Measurements from ENCODE around the gene MEIS1. TPM values are rescaled to one million over a fixed set of nuclear protein-coding genes. Genes with fewer than 3 reads are reported as not detected.

MEIS1 gene
- total RNA-seq, 1 donor from 2014 or later: 61.8 TPM

DNA sequence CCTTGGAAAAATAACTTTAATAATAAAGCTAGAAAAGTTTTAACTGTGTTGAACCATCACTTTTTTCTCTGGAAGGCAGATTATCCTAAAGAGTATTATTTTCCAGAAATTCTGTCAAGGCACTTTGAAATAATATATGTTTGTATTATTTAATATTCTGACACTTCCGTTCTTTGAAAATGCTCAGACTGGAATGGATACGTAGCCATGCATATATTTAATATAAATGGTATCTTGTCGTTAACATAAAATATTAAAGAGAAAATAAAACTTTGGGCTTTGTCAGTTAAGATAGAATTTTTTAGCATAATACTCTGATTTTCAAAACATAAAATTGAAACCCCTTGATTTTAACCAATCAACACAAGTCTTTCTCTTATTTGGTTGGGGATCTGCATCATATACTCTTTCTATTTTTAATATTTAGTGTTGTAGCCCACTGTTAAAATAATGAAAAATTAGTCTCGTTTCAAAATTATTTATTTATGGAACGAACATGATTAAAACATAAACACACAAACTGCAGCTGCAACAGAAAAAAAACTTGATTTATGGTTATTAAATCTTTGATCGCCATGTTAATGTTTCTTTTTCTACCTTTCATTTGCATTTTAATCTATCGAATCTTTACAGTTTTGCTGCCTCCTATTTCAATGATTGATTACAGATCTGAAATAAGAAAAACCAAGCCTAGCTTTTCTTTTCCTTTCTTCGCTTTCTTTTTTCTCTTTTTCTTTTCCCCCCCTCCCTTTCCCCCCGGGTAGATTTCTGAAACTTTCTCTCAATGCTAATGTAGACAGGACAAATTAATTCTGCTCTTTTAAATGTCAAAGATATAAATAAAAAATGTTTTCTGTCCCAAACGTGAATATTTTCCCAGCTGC lies 145.5 kb downstream of the MEIS1 start:
- DNase-seq (ENCODE audit: low spot score): no peak

DNA sequence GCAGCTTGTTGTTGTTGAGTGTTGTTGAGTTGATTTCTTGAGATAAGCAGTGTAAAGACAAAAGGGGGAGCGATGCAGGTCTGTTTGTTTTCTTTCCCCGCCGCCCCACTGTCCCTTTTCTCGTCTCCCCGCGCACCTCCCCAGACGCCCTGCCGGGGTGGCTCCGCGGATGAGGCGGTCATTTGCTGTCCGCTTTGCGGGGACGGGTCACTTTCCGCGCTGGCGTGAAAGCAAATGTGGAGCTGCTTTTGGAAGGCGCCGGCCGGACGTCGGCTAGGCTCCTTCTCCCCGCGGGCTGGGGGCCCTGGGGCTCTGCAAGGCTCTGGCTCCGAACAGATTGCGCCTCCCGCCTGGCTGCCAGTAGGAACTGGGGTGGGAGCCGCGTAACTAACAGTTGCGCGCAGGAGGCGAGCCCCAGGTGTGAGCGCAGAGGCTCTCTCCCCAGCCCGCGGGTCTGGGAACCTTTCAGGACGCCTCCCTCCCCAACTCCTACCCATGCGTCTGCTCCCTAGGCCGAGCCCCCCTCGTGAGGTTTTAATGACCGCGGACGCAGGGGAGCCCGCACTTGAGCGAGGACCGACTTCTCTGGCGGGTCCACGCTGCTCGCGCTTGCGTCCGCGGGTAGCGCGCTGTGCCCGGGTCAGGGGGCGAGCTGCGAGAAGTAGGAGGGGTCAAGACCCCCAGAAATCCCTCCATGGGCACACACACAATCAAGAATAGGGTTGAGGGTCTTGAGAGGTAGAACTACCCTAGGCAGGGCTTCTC lies 146.6 kb downstream of the MEIS1 start:
- no peak for DNase-seq (ENCODE audit: low spot score)

DNA sequence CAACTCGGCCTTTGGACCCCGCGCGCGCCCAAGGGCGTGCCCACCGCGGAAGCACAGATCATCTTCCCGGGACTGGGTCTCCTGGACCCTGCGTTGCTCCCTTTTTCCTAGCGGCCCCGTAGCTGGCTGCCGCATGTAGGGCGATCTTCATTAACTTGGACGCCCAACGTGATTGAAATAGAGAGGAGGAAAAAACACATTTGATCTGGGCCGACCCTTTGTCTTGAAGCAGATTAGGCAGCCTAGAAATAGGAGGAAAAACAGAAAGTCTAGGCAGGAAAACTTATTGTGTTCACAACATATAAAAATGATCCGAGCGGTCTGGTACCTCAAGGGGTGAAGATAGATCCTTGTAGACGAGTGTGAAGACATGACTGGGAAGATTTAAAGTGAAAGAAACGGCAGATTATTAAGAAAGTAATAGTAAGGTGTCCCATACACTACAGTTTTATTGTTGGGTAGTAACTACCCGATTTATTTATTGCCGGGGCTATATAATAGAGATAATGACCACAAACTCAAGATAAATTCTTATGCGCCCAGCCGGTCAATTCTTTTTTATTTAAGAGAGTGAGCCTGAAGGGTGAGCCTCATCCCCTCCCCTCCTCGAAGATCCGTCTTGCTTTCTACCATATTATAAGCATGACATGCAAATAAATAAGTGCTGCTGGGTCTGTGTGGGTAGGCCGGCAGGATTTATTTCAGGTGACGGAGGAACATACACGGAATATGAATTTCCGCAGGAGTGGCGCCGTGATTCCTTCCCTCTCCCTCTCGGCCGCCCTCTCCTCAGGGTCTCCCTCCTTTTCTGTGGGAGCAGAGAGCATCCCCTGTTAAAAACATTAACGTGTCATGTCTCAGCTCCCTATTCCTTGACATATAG lies 147.4 kb downstream of the MEIS1 start:
- no peak for DNase-seq (ENCODE audit: low spot score)

DNA sequence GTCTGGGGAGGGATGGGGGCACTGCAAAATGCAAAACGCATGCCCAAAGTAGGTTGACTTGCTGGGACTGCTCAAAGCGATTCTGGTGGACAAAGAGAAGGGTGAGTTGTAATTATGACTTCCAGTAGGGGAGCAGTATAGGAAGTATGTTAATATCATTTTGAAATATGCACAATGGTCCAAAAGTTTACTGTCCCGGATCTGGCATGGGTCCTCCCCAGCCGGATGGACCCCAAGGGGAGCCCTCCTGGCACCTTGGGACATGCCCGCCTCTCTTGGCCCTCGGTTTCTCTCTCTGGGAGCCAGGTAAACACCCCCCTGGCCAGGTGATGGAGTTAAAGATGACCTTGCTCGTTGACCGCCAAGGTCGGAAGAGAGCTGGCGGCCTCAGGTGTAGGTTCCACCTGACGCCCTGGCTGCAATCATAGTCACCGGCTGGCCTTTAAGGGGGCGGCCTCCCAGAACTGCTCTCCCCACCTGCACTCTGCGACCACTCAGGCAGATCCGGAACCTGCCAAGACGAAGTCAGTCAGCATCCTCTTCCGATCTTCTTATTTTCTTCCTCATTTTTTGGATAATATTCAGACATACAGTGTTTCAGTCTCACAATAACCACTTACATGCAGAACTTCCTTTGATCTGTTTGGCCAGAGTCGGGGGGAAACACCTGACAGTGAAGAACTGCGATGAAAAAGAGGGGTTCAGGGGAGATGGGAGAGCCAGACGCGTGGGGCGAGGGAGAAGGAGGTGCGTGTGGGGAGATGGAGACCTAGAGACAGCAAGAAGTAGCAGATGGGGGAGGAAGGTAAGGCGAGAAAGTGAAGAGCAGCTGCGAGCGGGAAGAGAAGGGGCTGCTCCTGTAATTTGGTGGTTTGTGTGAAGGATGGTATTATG lies 148.3 kb downstream of the MEIS1 start:
- no peak for DNase-seq (ENCODE audit: low spot score)

DNA sequence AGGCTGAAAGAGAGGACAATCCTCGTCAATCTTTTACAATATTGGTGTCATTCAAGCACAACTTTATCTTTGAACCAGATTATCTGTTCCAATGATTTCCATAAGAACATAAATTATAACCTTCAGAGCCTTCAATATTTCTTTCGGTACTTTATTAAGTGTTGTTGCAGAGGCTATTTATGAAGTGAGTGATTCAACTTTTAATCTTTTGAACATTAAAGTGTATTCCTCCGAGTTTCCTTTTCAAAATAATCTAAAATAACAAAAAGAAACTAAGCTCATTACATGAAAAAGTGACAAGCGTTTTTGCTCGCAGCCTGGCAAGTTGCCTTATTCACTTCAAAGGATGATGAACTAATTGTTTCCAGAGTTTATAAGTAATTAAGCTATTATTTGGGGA lies 149.0 kb downstream of the MEIS1 start:
- no peak for DNase-seq (ENCODE audit: low spot score)

DNA sequence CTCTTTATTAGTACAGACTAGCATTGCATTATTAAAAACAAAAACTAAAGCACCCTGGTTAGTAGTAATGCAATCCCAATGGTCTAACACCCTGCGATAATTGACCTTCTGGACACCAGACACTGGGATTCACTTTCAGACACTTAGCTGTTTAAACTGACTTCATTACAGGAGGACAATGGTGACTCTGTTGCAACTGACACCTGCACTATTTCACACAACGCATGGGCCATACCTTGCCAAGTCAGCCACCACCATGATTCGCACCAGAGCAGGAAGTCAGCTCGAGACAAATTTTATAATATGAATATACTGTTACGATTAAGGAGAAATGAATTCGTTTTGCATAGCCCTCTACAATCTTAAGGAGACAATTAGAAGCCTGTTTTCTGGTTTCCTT lies 150.7 kb downstream of the MEIS1 start:
- DNase-seq (ENCODE audit: low spot score): no peak

DNA sequence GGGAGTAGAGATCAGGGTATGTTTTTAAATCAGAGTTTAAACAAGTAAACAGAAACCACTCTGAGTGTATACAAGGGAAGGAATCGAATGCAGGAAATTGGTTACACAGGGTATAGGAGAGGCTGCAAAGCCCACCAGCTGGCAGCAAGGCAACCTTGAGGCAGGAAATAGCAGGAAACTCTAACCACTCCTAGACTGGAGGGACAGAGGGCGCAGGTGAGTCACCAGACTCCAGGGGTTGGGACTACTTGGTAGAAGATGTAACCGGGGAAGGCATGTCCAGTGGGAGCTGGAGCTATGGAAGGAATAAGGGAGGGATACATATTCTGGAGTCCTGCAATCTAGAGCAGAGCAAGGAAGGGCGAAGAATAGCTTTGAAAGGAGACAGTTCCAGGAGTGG lies 152.3 kb downstream of the MEIS1 start:
- DNase-seq (ENCODE audit: low spot score): no peak

DNA sequence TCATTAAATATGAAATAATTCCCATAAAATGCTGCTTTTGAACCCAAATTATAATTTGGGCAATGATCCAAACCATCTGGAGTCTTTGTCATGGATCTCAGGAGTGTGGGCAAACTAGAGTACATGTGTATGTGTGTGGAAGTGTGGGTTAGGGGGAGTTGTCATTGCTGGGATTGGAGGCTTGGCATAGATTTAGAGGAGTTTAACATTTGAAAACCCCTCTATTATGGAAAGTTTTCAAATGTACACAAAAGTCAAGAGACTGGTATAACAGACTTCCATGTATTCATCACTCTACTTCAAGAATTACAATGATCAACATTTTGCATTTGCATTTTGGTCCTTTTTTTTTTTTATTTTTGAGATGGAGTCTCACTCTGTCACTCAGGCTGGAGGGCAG lies 159.1 kb downstream of the MEIS1 start:
- DNase-seq (ENCODE audit: low spot score): no peak

DNA sequence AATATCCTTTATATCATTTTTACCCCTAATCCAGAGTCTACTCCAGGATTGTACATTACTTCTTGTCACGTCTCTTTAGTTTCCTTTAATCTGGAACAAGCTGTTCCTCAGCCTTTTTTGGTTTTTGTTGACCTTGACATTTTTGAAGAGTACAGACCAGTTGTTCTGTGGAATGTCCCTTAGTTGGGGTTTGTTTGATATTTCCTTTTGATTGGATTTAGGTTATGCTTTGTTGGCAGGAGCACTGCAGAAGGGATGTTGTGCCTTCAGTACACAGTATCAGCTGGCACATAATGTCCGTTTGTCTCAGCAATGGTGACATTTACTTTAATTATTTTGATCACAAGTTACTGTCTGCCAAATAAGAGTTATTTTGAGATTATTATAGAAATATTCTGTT lies 160.6 kb downstream of the MEIS1 start:
- no peak for DNase-seq (ENCODE audit: low spot score)

DNA sequence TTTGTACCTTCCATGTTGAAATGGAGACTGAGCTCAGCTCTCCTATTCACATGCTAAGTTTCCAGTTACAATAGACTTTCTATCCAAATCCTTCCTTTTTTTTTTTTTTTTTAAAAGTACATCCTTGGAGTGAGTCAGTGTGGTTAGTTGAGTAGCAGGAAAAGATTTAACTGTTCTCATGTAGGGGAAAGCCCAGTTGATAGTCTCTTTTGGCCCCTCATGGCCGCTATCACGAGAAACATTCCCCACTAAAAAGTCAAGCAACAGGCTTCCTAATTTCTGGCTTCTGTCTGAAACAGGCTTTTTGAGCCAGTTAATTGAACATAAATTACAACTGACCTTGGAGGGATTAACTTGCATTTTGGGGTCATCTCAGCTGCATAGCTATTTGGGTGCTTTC lies 161.3 kb downstream of the MEIS1 start:
- no peak for DNase-seq (ENCODE audit: low spot score)

DNA sequence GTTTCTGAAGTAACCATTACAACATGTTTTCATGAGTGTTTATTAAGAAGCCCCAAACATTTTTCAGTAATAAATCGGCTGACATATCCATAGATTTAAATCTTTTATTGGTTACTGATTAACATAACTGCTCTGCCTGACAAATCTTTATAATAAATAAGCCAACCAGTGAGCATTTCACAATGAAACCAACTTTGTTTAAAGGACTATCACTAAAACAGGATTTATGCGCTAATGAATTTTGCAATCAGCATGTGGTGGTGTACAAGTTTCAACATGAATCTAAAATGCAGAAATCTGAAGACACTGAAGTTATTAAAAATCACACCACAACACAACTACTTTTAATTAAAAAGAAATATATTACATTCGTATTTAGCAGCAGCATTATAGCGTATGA lies 166.7 kb downstream of the MEIS1 start:
- no peak for DNase-seq (ENCODE audit: low spot score)

DNA sequence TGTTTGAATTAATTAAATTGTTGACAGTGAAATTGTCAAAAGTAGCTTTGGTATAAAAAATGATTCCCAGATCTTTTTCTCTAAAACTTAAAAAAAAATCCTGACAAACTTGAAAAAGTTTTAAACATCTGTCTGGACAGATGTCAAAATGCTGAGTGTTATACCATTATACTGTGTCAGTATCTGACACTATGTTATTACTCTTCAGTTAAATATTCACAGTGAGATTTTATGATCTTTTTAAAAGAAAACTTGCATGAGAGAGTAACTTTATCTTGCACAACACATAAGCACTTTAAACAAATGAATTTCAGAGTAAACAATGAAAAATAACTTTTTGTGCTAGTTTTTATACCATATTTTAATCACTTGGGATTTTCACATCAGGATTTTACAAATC lies 167.4 kb downstream of the MEIS1 start:
- no peak for DNase-seq (ENCODE audit: low spot score)

DNA sequence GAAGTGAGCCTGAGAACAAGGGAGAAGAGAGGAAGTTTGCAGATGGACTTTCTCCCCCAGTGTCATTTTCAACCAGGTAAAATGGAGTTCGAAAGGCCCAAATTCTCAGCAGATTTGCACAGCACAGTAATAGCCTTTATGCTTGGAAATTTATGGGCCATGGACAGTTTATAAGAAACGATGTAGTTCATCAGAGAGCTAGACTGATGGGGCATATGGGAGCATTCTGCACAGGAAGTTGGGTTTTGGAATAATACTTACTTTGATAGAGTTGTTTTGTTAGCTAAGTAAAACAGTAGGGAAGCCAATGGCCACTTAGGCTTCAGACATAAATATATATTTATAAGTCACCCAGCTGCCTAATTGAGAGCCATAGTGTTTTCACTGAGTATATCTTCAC lies 169.4 kb downstream of the MEIS1 start:
- no peak for DNase-seq (ENCODE audit: low spot score)

DNA sequence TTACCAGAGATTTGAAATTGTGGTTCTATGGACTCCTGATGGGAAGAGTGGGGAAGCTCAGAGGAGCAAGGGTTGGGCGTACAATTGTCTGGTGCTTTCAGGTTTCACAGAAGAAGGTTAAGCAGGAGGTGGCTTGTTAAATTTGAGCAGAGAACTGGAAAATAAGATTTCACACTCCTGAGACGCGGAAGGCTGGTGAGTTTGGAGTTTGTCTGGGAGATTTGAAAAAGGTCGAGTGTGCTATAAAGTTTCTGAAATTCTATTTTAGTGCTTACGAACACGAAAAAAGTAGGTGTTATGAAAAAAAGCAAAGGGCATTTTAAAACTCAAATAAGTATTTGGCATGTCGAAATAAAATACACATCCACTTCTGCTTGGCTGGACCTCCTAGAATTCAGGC lies 170.1 kb downstream of the MEIS1 start:
- no peak for DNase-seq (ENCODE audit: low spot score)

DNA sequence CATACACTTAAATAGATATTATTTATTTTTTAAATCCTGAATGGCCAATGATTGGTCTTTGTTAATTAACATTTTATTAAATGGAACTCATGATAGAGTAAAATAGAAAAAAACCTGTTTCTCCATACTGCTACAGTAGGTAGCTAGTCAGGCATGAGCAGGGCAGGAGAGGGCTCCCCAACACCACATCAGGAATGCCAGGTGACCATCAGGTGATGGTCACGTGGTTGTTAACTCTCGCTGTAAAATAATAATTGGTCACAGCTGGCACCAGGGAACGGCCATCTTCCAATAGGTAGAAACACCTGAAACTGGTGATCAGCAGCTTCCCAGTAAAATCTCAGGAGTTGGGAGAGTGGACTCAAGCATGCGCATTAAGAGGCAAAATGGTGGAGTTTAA lies 172.2 kb downstream of the MEIS1 start:
- no peak for DNase-seq (ENCODE audit: low spot score)
